SK-MEL-5 (cell line): ENCODE data around the gene COL6A1. TPM values are rescaled to one million over a fixed set of nuclear protein-coding genes. Genes with fewer than 3 reads are reported as not detected.
A peak's percentile ranks its signal among the peaks of the same experiment; 100 is the strongest.

Experiments used
- DNase-seq: peaks from one replicate; pipeline ENCODE4 v3.0.0-alpha.2; 2016; ENCODE audit warnings: low read depth, low spot score
- in situ Hi-C: cut with HindIII; loops from 2 replicates; pipeline ENCODE4 v1.10.0; 2016; ENCODE audit warnings: low sequenced_read_pairs, high pct_unique_total_duplicates, low pct_unique_long_range_greater_than_20kb
- polyA plus RNA-seq, 2 experiments: library from polyadenylated mRNA; depleted of rRNA; stranded (reverse); fragments of >200 nt; gene quantifications; 2 replicates each; pipeline ENCODE4 v1.2.3, GENCODE V29; 2015
- total RNA-seq: library from RNA; depleted of rRNA; stranded (reverse); fragments of >200 nt; shearing (Covaris generic); gene quantifications from 2 replicates; pipeline ENCODE4 v1.2.3, GENCODE V29; 2014; rRNA removed

The COL6A1 gene, protein sequence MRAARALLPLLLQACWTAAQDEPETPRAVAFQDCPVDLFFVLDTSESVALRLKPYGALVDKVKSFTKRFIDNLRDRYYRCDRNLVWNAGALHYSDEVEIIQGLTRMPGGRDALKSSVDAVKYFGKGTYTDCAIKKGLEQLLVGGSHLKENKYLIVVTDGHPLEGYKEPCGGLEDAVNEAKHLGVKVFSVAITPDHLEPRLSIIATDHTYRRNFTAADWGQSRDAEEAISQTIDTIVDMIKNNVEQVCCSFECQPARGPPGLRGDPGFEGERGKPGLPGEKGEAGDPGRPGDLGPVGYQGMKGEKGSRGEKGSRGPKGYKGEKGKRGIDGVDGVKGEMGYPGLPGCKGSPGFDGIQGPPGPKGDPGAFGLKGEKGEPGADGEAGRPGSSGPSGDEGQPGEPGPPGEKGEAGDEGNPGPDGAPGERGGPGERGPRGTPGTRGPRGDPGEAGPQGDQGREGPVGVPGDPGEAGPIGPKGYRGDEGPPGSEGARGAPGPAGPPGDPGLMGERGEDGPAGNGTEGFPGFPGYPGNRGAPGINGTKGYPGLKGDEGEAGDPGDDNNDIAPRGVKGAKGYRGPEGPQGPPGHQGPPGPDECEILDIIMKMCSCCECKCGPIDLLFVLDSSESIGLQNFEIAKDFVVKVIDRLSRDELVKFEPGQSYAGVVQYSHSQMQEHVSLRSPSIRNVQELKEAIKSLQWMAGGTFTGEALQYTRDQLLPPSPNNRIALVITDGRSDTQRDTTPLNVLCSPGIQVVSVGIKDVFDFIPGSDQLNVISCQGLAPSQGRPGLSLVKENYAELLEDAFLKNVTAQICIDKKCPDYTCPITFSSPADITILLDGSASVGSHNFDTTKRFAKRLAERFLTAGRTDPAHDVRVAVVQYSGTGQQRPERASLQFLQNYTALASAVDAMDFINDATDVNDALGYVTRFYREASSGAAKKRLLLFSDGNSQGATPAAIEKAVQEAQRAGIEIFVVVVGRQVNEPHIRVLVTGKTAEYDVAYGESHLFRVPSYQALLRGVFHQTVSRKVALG
- 8.5 and 10.1 TPM in 2 replicates for total RNA-seq
- polyA plus RNA-seq (2015; cell fraction: cytosol; rRNA removed): 18.7 and 22.2 TPM in 2 replicates
- 26.0 and 27.7 TPM in 2 replicates for polyA plus RNA-seq (2015; cell fraction: nucleus; rRNA removed)

DNA sequence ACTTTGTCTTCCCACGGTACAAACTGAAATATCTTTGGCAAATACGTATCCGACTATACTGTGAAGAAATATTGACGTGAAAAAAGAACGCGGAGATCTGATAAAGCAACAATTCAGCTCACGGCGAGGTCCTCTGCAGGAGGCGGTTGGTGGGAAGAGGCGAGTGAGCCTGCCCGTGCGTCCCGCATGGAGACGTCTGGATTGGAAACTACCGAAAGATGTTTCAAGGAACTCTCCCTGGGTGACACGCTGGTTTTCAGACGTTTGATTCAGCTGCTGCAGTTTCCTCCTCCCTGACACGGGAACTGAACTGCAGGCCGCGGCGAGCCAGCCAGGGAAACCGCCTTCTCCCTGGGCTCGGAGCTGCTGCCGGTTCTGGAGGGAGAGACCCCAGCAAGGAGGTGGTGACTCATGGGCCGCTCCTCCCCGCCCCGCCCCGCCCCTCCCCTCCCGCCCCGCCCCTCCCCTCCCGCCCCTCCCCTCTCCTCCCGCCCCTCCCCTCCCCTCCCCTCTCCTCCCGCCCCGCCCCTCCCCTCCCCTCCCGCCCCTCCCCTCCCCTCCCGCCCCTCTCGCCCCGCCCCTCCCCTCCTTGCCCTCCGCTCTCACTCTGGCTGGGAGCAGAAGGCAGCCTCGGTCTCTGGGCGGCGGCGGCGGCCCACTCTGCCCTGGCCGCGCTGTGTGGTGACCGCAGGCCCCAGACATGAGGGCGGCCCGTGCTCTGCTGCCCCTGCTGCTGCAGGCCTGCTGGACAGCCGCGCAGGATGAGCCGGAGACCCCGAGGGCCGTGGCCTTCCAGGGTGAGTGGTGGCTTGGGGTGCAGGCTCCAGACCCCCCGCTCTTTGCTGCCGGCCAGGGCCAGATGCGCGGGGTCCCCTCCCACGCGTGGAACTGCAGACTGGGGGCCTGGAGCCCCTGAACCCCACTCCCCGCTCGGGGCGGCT, at the start of gene COL6A1:
TSS of gene COL6A1 (plus strand) at position 620 of the 941 bp plus-strand sequence. CDS start at position 701, 81 bp downstream.
- in situ Hi-C loops: no loop called here
- DNase-seq: peak; percentile 55

DNA sequence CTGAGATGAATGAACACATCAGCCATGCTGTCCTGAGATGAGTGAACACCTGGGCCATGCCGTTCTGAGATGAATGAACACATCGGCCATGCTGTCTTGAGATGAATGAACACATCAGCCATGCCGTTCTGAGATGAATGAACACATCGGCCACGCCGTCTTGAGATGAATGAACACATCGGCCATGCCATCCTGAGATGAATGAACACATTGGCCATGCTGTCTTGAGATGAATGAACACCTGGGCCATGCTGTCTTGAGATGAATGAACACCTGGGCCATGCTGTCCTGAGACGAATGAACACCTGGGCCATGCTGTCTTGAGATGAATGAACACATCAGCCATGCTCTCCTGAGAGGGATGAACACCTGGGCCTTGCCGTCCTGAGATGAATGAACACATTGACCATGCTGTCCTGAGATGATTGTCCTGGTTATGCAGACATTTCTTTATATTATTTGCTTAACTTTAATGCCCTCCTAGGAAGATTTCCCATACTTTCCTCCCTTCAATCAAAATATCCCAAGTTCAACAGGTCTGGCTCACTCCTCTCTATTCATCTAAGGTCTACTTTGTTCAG, 48.6 kb upstream of the COL6A1 start:
- in situ Hi-C loops: no loop called here
- DNase-seq: no peak

DNA sequence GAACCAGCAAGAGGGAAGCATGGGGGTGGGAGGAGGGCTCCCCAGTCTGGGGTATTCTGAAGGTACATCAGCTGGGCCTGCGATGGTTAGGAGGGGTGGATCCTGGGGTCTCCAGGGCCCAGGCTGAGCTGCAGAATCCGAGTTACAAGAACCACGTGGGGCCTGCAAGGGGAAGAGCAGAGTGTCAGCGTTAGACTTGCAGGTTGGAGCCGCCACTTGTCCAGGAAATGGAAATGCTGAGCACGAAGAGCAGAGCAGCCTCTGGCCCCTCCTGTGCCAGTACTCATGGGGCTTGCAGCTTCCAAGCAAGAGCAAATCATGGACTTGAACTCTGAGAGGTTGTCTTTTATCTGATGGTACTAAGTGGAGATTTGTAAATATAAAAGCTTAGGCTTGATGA, 47.5 kb upstream of the COL6A1 start:
- in situ Hi-C loops: no loop called here
- DNase-seq: no peak

DNA sequence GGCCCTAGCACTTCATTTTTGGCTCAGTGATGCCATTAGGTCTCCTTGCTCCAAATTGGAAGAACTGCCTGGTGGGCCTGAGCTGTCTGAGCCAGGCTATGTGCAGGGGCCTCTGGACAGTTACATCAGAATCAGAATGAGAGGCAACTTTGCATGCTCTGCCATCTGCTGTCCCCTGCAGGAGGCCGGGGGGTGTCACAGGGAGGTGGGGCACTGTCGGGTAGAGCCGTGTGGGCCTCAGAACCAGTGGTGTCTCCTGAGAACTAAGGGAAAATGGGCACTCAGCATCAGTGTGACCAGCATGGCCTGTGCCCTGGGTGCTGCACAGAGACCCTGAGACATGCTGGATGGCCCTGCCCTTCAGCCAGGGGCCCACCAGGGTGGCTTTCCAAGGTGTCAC, 47.0 kb upstream of the COL6A1 start:
- in situ Hi-C loops: no loop called here
- DNase-seq: no peak

DNA sequence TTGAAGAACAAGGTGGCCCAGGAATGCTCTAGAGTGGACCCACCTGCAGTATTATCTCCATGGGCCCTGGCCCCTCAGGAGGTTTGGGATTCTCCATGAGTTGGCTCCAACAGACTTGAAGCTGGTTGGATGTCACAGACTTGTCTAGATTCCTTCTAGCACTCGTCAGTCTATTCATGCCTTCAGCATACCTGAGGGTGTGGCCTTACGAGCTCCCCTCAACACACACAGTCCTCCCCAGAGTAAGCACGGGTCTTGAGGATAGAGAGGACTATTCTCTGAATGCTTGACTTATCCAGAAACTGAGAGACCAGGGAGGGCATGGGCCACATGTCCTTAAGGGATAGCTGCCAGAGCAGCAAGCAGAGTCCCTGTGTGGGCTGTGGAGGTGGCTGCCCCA, 45.9 kb upstream of the COL6A1 start:
- in situ Hi-C loops: no loop called here
- DNase-seq: no peak

DNA sequence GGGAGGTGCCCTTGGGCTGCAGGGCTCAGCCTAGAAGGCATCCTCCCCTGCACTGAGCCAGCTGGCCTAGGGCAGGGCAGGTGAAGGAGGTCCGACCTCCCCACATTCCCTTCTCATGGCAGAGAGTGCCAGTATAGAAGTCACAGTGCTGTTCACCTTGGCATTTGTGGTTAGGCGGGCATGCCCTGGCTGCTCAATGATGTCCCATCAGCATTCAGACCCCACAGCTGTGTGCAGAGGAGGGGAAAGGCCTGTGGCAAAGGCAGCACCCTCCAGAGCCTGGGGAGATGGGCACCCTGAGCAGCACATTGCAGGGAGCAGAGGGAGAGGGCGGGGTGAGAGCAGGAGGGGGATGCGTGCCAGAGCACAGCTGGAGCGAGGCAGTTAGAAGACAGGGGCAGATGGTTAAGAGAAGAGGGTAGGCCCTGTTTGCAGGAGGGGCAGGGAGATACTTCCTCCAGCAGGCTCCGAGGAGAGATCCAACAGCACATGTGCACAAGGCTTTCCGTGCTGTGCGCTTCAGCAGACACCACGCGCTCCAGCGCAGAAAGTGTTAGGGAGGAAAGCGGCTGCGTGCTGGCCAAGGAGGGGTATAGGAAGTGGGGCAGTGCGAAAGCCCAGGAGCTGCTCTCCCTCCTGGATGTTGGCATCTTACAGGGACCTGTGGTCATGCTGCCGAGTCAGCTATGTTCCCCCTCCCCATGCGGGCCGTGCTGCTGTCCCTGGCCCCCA, 43.7 kb upstream of the COL6A1 start:
- in situ Hi-C loops: no loop called here
- DNase-seq: no peak

DNA sequence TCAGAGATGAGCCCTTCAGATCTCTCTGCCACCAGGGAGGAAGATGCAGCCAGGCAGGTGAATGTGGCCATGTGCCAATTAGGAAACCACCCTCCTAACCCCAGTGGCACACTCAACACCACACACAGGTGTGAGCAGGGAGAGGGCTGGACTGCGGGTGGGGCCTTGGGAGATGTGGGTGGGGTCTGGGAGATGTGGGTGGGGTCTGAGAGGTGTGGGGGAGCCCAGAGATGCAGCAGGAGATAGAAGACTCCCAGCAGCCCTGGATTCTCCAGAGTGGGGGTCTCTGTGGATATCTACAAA, 43.2 kb upstream of the COL6A1 start:
- in situ Hi-C loops: no loop called here
- DNase-seq: no peak

DNA sequence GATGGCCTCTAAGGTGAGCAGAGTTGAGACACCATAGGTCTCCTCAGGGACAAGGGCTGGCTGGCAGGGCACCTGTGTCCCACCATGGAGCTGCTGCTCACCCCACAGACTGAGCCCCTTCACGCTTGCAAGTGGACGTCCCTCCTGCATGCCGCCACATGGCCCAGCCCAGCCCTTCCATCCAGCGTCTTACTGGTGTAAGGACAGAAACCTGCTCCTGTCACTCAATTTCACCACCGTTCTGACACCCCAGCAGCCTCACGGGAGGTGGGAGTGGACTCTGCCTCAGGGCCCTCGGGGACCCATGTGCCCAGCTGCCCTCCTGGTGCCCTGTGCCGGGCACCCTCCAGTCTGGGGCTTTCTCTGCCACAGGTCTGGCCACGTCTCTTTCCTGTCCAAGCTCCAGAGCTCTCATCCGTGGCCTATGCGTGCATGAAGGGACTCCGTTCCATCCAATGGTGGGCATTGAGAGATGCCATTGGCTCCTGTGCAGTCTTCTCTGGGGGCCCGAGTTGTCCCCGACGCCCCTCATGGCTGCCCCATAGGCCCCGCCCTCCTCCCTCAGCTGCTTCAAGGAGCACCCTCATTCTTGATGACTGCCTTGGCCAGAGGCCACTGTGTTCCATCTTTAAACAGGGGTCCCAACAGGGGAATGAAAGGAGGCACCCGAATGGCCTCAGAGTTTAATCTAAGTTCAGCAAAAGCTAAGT, 42.6 kb upstream of the COL6A1 start:
- in situ Hi-C loops: no loop called here
- DNase-seq: no peak

DNA sequence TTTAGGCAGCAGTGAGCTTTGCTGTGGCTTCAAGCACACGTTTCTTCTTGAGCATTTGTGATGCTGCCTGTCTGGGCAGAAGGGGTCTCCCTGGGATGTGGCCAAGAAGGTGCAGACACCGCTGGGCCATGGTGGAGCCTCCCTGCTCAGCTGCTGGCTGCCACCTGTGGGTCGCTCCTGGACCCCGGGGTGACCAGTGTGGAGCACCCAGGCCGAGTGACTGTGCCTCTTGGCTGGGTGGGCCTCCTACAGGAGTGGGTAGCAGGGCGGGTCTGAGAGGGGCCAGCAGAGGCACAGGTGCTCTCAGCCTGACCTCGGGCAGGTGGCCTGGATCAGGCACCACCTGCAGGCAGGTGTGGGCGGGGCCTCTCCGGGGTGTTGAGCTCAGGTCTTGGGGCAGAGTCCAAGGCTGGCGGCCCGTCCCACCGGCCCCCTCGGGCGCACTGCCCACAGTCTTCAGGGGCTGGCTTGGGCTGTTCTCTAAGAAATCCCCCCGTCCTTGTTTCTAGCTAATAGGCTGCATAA, 42.0 kb upstream of the COL6A1 start:
- in situ Hi-C loops: no loop called here
- DNase-seq: no peak

DNA sequence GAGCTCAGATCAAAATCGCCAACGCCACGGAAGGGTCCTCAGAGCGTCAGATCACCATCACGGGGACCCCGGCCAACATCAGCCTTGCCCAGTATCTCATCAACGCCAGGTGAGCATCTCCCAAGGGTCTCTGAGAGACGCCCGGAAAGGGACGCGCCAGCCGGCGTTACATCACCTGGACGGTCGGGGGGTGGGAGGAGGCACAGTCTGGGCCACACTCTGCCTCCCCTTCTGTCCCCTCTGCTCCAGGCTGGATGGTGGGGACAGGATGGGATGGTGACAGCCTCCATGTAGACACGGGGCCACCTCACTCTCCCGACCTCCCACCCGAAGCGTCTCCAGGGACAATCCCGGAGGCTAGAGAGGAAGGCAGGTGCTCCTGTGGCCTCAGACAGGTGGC, 41.5 kb upstream of the COL6A1 start:
- DNase-seq: no peak
- in situ Hi-C loops: no loop called here

DNA sequence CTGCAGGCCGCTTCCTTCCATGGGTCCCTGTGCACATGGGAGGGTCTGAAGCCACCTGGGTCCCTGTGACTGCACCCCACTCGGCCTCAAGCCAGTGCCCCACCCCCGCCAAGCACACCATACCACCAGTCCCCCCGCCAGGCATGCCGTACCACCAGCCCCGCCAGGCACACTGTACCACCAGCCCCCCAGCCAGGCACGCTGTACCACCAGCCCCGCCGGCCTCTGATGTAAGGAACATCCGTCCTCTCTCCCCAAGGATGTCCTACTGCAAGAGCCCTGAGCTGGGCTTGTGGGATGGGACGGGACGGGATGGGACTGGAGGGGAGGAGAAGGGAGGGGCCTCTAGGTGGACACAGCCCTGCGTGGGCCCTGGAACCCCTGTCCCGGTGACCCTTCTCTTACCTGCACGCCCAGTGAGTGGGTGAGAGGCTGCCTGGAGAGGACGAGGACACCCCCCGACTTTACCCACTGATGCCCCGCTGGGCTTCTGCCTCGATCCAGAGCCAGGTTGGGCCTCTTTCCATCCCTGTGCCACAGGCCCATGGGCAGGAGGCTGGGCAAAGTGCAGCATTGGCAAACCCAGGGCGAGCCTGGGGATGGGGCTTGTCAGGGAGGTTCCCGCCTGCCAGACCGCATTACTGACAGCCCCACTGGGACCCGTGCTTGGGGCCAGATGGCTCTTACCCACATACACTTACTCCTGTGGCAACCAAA, 40.8 kb upstream of the COL6A1 start:
- DNase-seq: no peak
- in situ Hi-C loops: no loop called here

DNA sequence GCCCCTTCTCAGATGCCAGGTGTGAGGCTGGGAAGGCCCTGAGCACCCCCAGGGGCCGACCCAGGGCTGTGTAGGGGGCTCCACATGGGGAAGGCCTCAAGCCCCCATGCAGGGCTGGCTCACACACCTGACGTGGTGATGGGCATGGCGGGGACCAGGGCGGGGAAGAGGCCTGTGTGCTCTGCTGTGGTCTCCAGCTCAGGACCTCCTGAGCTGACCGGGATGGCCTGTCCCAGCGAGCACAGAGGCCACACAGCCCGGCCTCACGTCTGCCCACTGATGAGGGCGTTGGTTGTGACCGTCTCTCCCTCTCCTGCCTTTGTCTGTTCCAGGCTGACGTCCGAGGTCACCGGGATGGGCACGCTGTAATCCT, 40.2 kb upstream of the COL6A1 start:
- no peak for DNase-seq
- in situ Hi-C loops: no loop called here

DNA sequence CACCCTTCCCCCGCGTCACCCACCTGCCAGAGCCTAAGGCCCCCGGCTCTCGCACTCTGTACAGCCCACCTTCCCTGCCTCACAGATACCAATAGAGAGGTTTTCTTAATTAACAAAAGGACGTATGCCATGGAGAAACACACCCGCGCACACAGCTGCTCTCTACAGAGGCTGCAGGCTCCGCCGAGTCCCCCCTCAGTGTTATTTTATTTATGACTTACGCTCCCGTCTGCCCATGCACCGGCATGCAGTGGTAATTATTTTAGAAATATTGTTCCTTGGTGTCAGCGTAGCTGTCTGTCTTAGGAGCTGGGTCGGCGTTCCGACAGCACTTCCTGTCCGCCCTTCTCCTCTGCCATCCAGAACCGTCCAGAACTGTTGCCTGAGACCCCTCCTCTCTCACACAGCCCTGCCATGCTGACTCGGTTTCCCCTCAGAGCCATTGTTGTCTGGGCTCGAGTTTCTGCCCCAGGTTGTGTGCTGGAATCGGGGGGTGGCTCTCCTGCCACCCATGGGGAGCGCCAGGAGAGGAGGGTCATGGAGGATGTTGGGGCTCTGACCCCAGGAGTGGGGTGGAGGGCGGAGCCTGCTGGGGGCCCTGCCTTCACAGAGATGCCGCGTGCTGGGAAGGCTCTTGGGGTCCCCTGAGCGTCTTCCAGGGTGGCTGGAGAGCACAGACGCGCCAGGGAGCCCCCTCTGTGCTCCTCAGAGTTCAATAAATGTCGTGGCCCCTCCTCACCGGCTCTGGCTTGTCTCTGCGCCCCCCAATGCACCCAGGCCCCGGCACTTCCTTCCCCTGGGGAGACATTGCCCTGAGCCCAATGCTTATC, 39.6 kb upstream of the COL6A1 start:
- DNase-seq: no peak
- in situ Hi-C loops: no loop called here

DNA sequence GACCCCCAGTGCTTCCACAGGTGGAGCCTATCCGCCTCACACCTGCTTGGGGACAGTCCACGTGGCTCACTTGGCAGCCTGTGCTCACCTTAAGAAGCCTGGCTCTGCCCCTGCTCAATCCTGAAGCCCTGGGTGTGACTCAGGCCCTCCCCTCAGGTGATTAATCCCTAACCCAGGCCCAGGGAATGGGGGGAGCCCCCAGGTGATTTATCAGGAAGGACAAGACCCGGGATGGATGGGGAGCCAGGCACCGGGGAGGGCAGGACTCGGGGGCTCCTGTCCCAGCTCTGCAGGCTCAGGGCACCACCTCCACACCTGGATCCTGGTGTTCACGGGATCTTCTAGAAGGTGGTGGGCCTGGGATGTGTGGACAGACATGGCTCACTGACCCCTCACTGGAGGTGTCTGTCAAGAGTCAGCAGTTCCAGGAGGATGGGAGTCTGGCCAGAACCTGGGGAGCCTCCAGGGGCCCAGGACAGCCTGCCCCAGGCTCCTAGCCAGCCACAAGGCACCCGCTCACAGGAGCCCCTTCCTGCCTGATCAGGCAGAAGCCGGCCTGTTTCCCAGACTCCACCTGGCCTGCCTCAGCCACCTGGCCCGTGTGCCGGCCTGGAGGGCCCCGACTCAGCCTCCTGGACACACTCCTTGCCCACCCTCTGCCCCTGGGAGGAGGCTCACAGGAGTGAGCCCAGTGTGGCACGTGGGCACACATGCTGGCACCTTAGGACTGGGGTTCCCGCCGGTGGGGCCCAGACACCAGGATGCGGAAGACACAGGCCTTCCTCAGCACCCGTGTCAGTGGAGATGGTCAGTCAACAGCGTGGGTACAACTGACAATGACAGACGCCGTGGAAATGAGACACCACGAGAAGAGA, 38.6 kb upstream of the COL6A1 start:
- in situ Hi-C loops: no loop called here
- no peak for DNase-seq
